DND-41 (cell line): ENCODE measurements around the gene DNMT1.

Experiments
- ATAC-seq: fragments of 200-7000 bp; cut with Tn5 transposase; 3 replicates; pipeline ENCODE4 v1.9.1; 2021; ENCODE audit warnings: low read depth; ENCODE audit not compliant: insufficient read depth
- DNase-seq: peaks from one replicate; pipeline ENCODE4 v3.0.0-alpha.2; 2020
- H2AFZ ChIP-seq: 2 replicates; pipeline ENCODE4 v1.6.0; 2012; ENCODE audit warnings: low read depth, low read length
- H3K27ac ChIP-seq: 2 replicates; pipeline ENCODE4 v1.5.1; 2012; ENCODE audit warnings: low read length, inconsistent platforms
- H3K27me3 ChIP-seq: fragments of 200-600 bp; sonication (generic); 2 replicates; pipeline ENCODE4 v1.6.0; 2012; ENCODE audit warnings: low read length, mild to moderate bottlenecking, inconsistent platforms; ENCODE audit not compliant: insufficient read depth, poor library complexity
- H3K36me3 ChIP-seq: 2 replicates; pipeline ENCODE4 v1.5.1; 2012; ENCODE audit warnings: low read length, inconsistent platforms; ENCODE audit not compliant: insufficient read depth
- H3K4me1 ChIP-seq: 2 replicates; pipeline ENCODE4 v1.5.1; 2012; ENCODE audit warnings: mild to moderate bottlenecking, low read length; ENCODE audit not compliant: insufficient read depth
- H3K4me2 ChIP-seq: 2 replicates; pipeline ENCODE4 v1.6.0; 2012; ENCODE audit warnings: mild to moderate bottlenecking, moderate library complexity, low read length, inconsistent platforms; ENCODE audit not compliant: insufficient read depth
- H3K4me3 ChIP-seq, 2 experiments: fragments of 200-600 bp in 1 of 2; shearing (Covaris generic) in 1 of 2; 2 replicates each; pipeline ENCODE4 v1.5.1; 2012 to 2016; ENCODE audit warnings: inconsistent platforms in 2 of 2, low read length in 2 of 2, mild to moderate bottlenecking in 2 of 2, low read depth in 1 of 2, moderate library complexity in 1 of 2
- H3K79me2 ChIP-seq: 2 replicates; pipeline ENCODE4 v1.6.0; 2012; ENCODE audit warnings: low read length, inconsistent platforms; ENCODE audit not compliant: insufficient read depth
- H3K9ac ChIP-seq: 2 replicates; pipeline ENCODE4 v1.6.0; 2012; ENCODE audit warnings: low read depth, mild to moderate bottlenecking, inconsistent platforms, low read length, moderate library complexity
- H3K9me3 ChIP-seq: 2 replicates; pipeline ENCODE4 v1.5.1; 2012; ENCODE audit warnings: low read length, moderate library complexity, mild to moderate bottlenecking, inconsistent platforms; ENCODE audit not compliant: insufficient read depth, severe bottlenecking
- H4K20me1 ChIP-seq: 2 replicates; pipeline ENCODE4 v1.6.0; 2012; ENCODE audit warnings: low read length; ENCODE audit not compliant: insufficient read depth
- EZH2 ChIP-seq: IDR thresholded peaks from 3 replicates; pipeline ENCODE4 v1.6.1; 2012; ENCODE audit warnings: borderline replicate concordance, low read depth, mild to moderate bottlenecking, moderate library complexity, low read length, inconsistent platforms; ENCODE audit not compliant: severe bottlenecking
- TF ChIP-seq, protein P1 (sequence below): IDR thresholded peaks from 2 replicates; pipeline ENCODE4 v1.5.1; 2012; ENCODE audit warnings: borderline replicate concordance, low read length, moderate library complexity, mild to moderate bottlenecking; ENCODE audit not compliant: poor library complexity, severe bottlenecking; ENCODE audit errors: extremely low read depth

DNMT1 gene

DNA sequence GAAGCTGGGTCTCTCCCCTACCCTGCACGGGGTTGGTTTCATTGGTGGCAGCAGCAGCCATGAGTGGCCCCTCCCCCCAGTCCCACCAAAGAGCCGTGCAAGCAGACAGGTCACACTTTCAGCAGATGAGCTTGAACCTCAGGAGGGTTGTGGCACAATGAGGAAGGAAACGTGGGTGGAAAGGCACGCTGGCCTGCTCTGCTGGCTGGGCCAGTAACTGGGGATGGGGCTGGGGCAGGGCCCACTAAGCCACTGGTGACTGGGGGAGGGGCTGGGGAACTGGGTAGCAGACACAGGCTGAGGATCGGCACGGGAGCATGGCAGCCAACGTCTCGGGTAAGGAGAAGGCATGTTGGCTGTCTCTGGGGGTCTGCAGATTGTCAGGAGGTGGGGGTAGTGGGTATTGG, 83.3 kb downstream of the DNMT1 start, which contains the start of gene P2RY11:
P2RY11 (plus strand) TSS at position 289 of the 407 bp plus-strand sequence; CDS start at position 318, 29 bp downstream.
- no peaks in the 10 kb centered on the region for H3K27me3 ChIP-seq
- no peak for TF ChIP-seq EZH2
- TF ChIP-seq, protein P1, sequence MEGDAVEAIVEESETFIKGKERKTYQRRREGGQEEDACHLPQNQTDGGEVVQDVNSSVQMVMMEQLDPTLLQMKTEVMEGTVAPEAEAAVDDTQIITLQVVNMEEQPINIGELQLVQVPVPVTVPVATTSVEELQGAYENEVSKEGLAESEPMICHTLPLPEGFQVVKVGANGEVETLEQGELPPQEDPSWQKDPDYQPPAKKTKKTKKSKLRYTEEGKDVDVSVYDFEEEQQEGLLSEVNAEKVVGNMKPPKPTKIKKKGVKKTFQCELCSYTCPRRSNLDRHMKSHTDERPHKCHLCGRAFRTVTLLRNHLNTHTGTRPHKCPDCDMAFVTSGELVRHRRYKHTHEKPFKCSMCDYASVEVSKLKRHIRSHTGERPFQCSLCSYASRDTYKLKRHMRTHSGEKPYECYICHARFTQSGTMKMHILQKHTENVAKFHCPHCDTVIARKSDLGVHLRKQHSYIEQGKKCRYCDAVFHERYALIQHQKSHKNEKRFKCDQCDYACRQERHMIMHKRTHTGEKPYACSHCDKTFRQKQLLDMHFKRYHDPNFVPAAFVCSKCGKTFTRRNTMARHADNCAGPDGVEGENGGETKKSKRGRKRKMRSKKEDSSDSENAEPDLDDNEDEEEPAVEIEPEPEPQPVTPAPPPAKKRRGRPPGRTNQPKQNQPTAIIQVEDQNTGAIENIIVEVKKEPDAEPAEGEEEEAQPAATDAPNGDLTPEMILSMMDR: no peak
- H3K79me2 ChIP-seq: peaks cover 32% of the 10 kb centered on the region
- ATAC-seq (no peak), DNase-seq (no peak)
- H4K20me1 ChIP-seq: peaks cover 85% of the 10 kb centered on the region
- H3K27ac ChIP-seq: no peak within 1 kb of the TSS
- no peak within 1 kb of the TSS for H3K4me2 ChIP-seq
- no peak within 1 kb of the TSS for H3K4me3 ChIP-seq
- no peak within 1 kb of the TSS for H2AFZ ChIP-seq
- peaks cover 18% of the 10 kb centered on the region for H3K4me1 ChIP-seq
- H3K9ac ChIP-seq: no peak within 1 kb of the TSS
- peaks cover 83% of the 10 kb centered on the region for H3K36me3 ChIP-seq
- no peaks in the 10 kb centered on the region for H3K9me3 ChIP-seq

DNA sequence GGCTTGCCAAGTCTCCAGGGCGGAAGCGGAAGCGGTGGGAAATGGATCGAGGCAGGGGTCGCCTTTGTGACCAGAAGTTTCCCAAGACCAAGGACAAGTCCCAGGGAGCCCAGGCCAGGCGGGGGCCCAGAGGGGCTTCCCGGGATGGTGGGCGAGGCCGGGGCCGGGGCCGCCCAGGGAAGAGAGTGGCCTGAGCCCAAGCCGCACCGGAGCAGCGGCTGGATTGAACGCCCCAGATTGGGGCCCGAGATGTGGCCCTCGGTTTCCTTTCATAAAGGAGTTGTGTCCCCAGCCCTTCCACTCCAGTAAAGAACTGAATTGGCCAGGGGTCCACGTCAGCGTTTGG, 83.8 kb downstream of the DNMT1 start:
- H3K4me3 ChIP-seq: no peak overlapping the region

DNA sequence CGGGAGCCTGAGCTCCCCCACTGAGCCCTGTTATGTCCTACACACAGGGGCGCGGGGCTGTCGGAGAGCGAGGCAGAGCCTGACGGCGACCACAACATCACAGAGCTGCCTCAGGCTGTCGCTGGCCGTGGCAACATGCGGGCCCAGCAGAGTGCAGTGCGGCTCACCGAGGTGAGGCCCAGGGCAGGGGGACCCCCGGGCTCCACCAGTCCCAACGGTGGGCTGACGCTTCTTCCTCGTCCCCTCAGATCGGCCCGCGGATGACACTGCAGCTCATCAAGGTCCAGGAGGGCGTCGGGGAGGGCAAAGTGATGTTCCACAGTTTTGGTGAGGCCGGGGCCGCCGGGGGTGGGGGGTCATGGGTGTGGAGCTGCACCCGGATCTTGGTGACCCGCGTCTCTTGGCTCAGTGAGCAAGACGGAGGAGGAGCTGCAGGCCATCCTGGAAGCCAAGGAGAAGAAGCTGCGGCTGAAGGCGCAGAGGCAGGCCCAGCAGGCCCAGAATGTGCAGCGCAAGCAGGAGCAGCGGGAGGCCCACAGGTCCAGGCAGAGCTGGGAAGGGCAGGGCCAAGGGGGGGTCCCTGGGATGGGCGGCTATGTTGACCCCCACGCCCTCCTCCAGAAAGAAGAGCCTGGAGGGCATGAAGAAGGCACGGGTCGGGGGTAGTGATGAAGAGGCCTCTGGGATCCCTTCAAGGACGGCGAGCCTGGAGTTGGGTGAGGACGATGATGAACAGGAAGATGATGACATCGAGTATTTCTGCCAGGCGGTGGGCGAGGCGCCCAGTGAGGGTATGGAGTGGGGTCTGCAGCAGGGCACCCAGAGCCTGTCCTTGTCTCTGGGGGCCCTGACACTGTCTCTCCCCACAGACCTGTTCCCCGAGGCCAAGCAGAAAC, 84.4 kb downstream of the DNMT1 start:
- Histone ChIP-seq H3K9ac (no peak overlapping the region), H3K4me2 (no peak overlapping the region)

More for the DNA sequence above, 83.8 kb downstream of the DNMT1 start:
- no peak overlapping the region for H3K4me2 ChIP-seq
- no peaks in the 10 kb centered on the region for H3K9me3 ChIP-seq
- H3K36me3 ChIP-seq: peaks cover 79% of the 10 kb centered on the region
- DNase-seq (no peak), ATAC-seq (no peak)
- H3K4me1 ChIP-seq: peaks cover 19% of the 10 kb centered on the region
- no peak overlapping the region for H3K9ac ChIP-seq
- H4K20me1 ChIP-seq: peaks cover 81% of the 10 kb centered on the region
- peaks cover 35% of the 10 kb centered on the region for H3K79me2 ChIP-seq
- H3K27me3 ChIP-seq: no peaks in the 10 kb centered on the region
- no peak overlapping the region for H3K27ac ChIP-seq
- no peak overlapping the region for H2AFZ ChIP-seq
- TF ChIP-seq, protein P1: no peak
- no peak for TF ChIP-seq EZH2

More for the DNA sequence above, 84.4 kb downstream of the DNMT1 start:
- no peak overlapping the region for H3K27ac ChIP-seq
- ATAC-seq (no peak), DNase-seq (no peak)
- H3K9me3 ChIP-seq: no peaks in the 10 kb centered on the region
- H4K20me1 ChIP-seq: peaks cover 74% of the 10 kb centered on the region
- H3K4me3 ChIP-seq: no peak overlapping the region
- H3K4me1 ChIP-seq: peaks cover 24% of the 10 kb centered on the region
- H3K27me3 ChIP-seq: no peaks in the 10 kb centered on the region
- TF ChIP-seq, protein P1: no peak
- no peak for TF ChIP-seq EZH2
- H3K36me3 ChIP-seq: peaks cover 72% of the 10 kb centered on the region
- H3K79me2 ChIP-seq: peaks cover 37% of the 10 kb centered on the region
- H2AFZ ChIP-seq: no peak overlapping the region
